ENCODE results near the gene NCOA3.
"Not testable (repeated sequence)": the region's sequence is repeated elsewhere in the genome, so short reads cannot be mapped to it uniquely, and the experiment has no call there.

NCOA3 gene

DNA sequence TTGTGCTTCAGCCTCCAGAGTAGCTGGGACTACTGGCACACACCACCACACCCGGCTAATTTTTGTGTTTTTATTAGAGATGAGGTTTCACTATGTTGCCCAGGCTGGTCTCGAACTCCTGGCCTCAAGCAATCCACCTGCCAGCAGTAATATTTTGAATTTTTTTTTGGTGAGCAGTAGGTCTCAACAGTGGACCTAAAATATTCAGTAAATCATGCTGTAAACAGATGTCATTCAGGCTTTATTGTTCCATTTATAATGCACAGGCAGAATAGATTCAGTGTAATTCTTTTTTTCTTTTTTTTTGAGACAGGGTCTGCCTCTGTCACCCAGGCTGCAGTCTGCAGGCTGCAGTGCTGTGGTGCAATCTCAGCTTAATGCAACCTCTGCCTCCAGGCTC, 69.7 kb downstream of the NCOA3 start:
- no peak for DNase-seq

DNA sequence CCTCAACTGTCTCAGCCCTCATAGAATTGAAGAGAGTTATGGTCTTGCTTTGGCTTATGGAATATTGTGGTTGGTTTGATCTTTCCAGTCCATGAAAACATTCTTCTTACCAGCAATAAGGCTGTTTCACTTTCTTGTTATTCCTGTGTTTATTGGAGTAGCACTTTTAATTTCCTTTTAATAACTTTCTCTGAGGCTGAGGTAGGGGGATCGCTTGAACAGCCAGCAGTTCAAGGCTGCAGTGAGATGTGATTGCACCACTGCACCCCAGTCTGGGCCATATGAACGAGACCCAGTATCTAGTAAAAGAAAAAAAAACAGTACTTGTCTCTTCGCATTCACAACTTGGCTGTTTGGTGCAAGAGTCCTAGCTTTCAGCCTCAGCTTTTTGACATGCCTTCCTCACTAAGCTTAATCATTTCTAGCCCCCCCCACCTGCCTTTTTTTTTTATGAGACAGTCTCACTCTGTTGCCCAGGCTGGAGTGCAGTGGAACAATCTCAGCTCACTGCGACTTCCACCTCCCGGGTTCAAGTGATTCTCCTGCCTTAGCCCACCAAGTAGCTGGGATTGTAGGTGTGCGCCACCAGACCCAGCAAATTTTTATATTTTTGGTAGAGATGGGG, 70.5 kb downstream of the NCOA3 start:
- DNase-seq: no peak

DNA sequence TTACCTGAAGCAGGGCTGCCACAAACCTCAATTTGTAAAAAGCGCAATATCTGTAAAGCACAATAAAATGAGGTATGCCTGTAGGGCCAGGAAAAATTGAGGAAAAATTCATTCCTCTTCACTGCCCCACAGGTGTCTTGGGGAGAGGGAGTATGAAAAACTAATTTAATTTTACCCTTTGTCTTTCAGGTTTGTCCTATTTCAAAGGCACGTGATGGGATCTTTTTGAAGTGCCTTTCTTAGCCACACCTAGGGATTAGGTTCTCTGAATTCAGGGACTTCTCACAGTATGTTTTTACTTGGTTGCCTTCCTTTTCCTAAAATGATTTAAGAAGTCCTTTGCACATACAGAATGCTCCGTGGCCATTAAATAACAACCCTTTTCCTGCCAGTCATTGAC, 71.9 kb downstream of the NCOA3 start:
- no peak for DNase-seq

DNA sequence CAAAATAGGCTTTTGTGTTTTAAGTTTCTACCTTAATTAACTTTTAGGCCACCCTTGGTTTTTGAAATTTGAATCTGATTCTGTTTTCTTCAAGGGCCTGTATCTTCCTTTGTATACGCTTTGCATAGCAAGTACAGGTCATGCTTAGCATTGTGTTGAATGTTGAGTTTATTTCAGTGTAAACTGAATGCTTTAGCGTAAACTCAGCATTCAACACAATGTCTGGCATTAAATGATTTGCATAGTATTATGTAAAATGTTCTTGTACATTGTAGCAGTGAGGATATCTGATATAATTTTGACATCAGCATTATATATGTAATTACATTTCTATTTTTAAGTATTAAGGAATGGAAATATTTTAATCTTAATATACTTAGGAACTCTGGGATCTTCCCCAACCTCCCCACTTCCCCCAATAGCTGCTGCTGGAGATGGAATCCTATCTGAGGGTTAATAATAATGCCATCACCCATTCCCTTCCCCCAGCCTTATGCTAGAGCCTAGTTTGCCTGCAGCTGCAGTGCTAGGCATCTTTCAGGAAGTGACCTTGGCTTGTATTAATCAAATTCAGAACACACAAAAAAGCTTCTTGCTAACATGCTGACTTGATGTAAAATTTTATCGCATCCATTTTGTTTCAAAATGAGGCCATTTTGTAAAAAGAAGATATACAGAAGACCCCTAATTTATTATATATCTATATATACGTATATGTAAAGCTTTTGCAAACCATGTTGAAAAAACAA, 73.1 kb downstream of the NCOA3 start:
- no peak for DNase-seq

DNA sequence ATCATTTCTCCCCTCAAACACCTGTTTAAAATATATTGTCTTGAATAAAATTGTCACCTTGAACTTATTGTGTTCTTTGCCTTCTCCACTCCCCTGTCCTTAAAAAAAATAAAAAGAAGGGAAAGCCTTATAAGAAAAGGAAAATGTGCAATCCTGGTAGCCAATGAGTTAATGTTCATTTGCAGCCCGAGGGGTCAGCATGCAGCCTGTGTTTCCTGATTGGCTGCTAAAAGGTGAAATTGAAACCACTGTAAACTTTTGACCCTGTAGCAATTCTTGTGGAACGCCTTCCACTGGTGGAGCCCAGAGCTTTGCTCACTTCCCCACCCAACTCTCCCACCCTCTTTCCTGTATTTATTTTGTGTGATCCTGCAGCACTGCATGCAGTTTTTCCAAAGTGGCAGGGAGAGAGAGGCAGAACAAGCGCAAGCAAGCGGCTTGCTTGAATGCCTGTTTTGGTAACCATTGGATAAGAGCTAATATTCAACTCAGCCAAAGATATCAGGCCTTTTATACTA, 74.9 kb downstream of the NCOA3 start:
- DNase-seq: peak in 1 of 2 experiments; percentile 22

DNA sequence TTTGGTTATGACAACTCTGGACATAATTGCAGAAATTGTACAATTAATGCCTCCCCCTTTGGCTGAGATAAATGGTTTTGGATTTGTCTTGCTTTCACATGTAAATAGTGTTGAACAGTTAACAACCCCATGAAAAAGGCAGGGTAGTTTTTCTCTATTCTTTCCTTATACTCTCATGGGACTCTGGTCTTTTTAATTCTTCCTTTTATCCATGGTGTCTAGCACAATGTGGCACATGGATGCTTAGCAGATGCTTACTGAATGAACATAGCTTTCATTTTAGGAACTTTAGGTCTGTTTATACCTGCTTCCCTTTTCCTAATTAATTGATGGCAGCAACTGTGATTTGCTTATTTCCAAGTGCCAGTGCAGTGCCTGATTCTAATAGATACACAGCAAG, 75.6 kb downstream of the NCOA3 start:
- no peak for DNase-seq

DNA sequence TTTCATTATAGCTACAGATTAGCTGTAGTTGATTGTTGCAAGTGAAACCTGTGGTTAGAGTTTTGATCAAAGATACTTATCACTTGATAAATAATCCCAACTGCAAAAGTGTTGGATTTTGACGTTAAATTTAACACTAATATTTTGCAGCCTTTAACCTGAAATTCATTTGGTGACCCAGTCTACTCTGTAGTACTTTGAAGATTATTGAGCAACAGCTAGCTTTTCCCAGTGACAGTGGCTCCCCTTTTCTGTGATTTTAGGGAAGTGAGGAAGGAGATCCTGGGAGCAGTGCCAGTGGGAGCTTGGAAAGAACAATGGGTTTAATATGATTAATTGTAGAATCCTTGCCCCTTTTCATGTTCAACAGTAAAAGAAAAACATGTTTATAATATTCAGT, 76.9 kb downstream of the NCOA3 start:
- DNase-seq: no peak

DNA sequence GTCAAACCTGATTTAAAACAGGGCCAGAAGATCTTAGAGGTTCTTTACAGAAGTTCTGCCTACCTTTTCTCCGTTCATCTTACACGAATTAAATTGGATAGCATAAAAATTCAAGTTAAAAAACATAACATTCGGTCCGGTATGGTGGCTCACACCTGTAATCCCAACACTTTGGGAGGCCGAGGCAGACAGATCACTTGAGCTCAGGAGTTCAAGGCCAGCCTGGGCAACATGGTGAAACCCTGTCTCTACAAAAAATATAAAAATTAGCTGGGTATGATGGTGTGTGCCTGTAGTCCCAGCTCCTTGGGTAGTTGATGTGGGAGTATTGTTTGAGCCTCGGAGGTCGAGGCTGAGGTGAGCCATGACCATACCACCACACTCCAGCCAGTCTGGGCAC, 79.0 kb downstream of the NCOA3 start:
- not testable (repeated sequence) for DNase-seq

DNA sequence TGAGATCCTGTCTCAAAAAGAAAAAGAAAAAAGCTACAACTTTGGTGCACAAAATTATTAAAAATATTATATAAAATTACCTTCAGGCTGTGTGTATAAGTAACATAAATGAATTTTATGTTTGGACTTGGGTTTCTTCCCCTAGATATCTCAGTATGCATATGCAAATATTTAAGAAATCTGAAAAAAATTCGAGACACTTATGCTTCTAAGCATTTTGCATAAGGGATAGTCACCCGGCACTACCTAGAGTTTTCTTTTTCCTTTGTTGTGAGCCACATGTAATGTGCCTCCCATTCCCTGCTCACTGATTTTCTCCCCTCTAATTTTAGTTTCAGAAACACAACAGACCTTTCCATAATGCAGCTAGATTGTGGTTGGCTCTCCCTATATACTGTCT, 79.4 kb downstream of the NCOA3 start:
- no peak for DNase-seq

DNA sequence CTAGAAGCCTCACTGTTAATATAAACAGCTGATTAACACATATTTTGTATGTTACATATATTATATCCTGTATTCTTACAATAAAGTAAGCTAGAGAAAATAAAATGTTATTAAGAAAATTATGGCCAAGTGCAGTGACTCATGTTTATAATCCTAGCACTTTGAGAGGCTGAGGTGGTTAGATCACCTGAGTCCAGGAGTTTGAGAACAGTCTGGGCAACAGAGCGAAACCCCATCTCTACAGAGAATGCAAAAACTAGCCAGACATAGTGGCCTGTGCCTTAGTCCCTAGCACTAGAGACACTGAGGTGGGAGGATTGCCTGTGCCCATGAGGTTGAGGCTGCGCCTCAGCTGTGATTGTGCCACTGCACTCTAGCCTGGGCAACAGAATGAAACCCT, 81.9 kb downstream of the NCOA3 start:
- no peak for DNase-seq

DNA sequence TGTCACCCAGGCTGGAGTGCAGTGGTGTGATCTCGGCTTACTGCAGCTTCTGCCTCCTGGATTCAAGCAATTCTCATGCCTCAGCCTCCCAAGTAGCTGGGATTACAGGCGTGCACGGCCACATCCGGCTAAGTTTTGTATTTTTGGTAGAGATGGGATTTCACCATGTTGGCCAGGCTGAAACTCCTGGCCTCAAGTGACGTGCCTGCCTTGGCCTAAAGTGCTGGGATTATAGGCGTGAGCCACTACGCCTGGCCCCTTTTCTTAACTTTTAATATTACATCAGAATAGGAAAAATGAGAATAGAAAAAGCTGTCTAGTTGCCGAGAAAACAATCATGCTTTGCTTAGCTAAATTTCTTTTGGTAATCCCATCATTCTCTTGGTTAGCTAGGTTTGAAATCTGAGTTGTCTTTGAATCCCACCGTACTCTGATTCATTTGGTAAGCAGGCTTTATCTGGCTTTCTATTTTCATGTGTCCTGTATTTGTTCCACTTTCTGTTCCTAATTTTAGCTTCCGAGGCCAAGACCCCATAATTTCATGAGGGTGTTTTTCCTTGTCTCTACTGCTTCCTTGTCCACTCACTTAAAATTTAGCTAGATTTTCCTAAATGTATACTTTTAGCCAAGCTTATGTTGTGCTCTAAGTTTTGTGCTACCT, 83.5 kb downstream of the NCOA3 start:
- no peak for DNase-seq

DNA sequence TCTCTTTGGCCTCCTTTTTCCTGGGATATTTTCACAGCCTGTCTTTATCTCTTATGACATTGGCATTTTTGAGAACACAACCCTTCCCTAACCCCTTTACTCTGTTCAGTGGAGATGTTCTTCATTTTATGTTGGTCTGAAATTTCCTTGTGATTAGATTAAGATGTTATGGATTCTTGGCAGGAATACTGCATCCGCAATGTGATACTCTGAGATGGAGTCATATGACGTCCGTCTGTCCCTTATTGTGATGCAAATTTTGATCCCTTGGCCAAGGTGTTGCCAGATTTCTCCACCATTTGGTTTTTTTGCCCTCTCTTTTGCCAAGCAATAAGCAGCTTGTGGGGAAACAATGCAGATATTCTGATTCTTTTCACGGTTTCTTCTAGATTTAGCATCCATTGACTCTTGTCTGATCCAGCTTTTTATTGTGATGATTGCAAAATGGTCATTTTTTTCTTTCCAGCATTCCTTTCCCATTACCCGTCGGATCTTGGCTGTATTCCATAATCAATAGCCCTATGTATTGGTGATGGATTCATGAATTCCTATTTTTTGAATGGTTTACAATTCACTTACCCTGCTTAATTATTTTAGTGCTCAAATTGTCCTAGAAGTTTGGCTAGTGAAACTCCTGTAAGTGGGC, 85.1 kb downstream of the NCOA3 start:
- peak in 1 of 2 experiments; percentile 11 for DNase-seq

DNA sequence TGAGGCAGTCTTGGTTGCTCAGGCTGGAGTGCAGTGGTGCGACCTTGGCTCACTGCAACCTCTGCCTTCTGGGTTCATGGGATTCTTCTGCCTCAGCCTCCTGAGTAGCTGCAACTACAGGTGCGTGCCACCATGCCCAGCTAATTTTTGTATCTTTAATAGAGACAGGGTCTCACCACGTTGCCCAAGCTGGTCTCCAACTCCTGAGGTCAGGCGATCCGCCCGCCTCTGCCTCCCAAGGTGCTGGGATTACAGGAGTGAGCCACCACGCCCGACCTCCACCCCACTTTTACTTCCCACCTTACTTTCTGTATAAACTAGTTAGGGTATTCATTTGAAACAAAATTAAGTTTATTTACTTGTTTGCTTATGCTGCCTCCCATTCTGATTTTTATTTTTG, 86.5 kb downstream of the NCOA3 start:
- no peak for DNase-seq

DNA sequence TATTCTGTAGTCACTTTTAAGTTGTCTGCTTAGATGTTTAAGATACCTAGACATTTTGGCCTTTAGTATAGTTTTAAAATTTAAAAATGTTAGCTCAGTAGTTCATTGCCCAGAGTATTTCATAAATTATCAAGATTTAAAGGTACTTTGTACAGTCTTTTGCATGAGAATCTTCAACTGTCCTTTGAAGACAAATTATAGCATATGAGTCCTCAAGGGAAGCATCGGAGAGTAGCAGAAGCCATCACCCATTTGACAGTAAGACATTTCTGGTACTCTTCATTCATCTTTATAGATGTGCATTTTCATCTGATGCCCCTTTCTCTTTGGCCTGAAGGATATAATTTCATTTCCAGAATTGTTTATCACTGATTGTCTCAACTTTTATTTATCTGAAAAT, 89.5 kb downstream of the NCOA3 start:
- DNase-seq: no peak

DNA sequence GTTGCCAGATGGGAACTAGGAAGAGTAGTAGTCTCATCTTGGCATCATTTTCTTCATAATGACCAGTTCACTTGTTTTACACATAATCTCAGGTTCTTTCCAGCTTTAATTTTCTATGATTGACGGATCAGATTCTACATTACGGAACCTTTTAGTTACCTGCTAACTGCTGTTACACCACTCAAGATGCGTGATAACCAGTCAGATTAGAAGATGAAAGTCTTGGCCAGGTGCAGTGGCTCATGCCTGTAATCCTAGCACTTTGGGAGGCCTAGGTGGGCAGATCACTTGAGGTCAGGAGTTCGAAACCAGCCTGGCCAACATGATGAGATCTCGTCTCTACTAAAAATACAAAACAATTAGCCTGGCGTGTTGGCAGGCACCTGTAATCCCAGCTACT, 92.5 kb downstream of the NCOA3 start:
- DNase-seq: no peak

DNA sequence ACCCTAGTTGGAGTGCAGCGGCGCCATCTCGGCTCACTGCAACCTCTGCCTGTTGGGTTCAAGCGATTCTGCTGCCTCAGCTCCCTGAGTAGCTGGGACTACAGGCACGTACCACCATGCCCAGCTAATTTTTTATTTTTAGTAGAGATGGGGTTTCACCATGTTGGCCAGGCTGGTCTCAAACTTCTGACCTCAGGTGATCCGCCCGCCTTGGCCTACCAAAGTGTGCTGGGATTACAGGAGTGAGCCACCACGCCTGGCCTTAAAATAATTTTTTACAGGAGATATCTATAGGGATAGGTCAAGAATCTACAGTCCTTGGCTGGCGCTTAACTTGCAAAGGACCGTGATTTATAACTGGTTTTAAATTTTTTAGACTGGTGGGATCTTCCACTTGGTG, 93.5 kb downstream of the NCOA3 start:
- DNase-seq: not testable (repeated sequence)

DNA sequence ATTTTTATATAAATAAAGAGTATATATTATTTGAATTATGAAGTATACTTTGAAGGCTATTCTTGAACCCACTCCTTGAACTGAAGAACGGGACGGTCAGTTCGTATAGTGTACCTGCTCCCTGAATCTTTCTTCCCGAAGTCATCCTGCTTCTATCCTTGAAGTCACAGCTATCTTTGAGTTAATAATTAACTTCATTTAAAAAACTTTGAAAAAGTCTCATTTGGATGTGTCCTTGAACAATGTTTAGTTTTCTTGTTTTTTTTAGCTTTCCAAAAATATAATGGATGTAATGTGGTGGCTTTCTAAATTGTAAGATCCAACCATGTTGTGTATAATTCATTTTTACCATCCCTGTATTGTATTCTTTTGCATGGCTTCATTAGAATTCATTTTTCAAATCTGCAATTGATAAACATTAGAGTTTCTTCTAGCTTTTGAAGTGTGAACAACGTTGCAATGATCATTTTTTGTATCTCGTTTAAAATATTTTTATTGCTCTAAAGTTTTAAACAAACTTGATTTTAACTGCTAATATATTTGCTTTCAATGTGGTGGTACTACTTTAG, 94.4 kb downstream of the NCOA3 start:
- DNase-seq: no peak

DNA sequence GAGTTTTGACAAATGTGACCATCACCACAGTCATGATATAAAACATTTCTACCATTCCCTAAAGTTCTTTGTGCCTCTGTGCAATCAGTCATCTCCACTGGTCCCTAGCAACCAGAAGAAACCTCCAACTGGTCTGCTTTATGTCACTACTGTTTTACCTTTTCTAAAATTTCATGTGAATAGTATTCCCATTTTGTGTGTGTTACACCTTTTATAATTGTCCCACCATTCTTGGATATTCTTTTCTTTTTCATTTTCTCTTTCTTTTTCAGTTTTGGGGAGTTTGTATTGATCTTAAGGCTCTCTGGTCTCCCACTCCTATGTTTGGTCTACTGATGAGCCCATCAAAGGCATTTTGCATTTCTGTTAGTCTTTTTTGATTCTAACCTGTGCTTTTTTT, 95.4 kb downstream of the NCOA3 start:
- DNase-seq: no peak

DNA sequence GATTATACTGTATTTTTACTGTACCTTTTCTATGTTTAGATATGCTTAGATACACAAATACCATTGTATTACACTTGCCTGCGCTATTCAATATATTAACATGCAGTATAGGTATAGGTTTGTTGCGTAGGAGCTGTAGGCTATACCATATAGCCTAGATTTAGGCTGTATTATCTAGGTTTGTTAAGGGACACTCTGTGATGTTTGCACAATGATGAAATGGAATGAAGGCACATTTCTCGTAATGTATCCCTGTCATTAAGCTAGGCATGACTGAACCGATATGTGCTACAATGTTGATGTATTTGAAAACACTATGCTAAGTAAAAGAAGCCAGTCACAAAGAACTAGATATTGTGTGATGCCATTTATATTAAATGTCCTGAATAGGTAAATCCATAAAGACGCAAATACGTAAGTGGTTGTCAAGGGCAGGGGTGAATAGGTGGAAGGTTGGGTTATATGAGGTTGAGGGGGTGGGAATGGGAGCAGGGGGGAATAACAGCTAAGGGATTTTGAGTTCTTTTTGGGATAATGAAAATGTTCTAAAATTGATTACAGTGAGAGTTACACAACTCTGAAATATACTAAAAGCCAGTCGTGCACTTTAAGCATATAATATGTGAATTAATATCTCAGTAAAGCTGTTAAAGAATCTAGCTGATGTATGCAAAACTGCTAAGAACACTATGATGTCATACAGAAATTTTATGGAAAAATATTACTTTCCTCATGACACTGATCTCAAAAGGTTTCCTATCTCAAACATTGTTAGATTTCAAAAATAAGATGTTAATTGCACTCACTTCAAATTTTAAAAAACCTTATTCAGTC, 97.4 kb downstream of the NCOA3 start:
- DNase-seq: no peak

DNA sequence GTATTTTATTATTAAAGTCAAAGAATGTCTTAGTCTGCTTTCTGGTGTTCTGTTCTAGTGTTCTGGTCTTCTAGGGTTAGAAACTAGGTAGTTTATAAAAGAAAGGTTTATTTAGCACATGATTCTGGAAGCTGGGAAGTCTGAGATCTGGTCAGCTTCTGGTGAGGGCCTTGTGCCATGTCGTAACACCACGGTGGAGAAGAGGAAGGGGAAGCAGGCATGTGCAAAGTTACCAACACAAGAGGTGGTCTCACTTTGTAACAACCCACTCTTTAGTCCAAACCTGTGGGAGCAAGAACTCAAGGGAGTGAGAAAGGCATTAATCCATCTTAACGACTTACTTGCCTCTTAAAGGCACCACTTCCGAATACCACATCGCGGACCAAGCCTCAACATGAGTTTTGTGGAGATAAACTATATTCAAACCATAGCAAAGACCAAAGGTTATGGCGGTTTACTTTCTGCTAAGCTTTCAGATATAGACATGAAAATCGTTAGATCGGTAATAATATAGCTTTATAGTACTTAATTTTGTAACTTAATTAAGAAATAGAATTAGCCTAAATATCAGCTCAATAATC, 99.4 kb downstream of the NCOA3 start:
- no peak for DNase-seq

DNA sequence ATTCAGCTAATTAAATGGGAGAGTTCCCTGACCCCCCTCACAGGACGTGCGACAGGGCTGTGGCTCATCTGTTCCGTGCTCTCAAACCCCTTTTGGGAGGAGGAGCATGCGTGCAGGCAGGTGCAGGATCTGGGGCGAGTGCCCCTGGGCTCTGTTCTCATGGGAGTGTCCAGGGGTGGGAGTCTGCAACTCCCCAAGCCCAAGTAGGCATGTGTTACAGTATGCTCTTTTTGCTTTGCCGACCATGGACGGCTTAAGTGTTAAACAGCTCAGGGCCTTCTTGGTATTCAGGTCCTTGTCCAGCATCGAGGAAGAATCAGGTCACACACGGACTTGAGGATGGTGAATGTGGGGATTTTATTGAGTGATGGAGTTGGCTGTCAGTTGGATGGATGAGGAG, 101.6 kb downstream of the NCOA3 start:
- DNase-seq: no peak
